Stimulated activated CD8-positive, alpha-beta memory T cell treated with anti-CD3 and anti-CD28 coated beads, Interleukin-15, amount 100 ng/mL, for 1 hour (primary cell): ENCODE results near the gene BCL7A.

Experiments
- DNase-seq: peaks from one replicate; pipeline ENCODE4 v3.0.0-alpha.2; 2020; ENCODE audit warnings: low read depth

The BCL7A gene

DNA sequence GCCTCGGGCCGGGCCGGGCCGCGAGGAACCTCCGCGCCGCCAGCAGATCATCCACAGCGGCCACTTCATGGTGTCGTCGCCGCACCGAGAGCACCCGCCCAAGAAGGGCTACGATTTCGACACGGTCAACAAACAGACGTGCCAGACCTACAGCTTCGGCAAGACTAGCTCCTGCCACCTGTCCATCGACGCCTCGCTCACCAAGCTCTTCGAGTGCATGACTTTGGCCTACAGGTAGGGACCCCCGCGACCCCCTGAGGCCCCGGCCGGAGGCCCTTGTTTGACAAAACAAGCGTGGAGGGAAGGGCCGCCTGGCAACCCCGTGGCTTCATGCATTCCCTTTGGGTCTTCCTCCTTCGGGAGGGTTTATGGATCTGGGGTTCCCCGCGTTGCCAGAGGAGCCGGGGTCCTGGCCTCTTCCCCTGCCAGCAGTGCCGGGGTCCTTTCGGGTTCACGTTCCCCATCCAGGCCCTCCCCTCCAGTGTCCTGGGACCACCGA lies 57.4 kb downstream of the BCL7A start:
- DNase-seq = no peak

DNA sequence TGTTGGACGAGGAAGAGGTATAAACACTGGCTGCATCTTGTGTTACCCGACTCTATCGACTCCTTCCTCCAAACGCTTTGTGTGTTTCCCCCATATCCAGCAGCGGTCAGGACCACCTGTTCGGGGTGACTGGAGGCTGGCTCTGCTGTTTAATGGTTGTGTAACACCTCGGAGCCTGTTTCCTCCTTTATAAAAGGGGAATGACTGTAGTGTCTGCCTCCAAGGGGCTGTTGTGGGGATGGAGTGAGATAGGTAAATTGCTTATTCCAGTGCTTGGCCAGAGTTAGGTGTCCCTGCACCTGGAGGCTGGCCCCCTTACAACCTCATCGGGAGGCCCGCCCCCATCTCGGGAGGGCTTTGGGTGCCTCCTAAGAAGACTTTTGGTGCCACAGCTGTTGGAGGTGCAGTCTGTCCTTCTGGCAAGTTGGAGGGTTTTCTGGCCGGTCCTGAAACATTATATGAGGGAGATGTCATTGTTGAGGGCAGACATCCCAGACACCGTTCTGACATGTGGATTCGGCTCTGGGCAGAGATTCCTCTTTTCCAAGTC lies 57.9 kb downstream of the BCL7A start:
- no peak for DNase-seq

GRCh38 chr12:122080149-122081082 lies 58.7 kb downstream of the BCL7A start:
- DNase-seq = no peak

DNA sequence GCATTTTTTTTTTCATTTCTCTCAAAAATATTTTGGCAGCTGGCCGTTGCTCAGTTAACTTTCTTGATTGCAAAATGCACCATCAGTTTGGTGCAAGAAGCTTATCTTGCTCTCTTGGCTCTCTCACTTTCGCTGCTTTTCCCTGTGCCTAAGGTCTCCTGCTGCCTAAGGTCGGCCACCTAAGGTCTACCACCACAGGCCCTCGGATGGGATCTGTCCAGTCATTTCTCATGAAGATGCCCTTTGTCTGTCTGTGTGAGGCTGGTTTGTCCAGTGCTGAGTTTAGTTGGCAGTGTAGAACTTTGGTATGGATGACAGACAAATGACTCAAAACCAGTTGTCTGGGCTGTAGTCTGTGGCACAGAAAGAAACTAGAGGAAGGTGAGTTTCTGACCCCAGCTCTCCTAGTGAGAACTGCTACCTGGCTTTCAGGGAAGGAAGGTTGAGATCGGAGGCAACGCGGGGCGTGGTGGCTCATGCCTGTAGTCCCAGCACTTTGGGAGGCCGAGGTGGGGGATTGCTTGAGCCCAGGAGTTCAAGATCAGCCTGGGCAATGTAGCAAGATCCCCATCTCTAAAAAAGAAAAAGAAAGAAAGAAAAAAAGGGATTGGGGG lies 59.5 kb downstream of the BCL7A start:
- no peak for DNase-seq

DNA sequence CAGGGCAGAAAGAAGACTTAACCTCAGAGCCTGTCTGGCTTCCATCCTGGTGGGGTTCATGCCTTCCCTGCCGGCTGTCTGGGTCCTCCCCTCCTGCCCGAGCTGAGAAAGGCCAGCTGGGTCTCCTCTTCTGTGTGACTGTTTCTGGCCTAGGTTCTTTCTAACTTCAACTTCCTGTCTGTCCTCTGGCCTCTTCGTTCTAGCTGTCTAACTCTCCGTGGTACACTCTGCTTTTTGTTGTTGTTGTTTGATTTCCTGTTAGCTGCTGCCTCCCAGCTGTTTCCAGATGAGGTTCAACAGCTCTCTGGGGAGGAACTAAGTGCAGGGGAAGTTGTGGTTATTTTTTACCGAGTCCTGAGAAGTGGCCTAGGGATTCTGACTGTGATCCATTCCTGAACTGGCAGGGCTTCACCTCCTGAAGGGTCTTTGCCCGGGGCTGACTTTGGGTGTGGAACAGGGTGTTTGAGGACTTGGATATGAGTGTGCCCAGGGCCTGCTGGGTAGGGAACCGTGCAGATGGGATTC lies 60.1 kb downstream of the BCL7A start:
- no peak for DNase-seq

DNA sequence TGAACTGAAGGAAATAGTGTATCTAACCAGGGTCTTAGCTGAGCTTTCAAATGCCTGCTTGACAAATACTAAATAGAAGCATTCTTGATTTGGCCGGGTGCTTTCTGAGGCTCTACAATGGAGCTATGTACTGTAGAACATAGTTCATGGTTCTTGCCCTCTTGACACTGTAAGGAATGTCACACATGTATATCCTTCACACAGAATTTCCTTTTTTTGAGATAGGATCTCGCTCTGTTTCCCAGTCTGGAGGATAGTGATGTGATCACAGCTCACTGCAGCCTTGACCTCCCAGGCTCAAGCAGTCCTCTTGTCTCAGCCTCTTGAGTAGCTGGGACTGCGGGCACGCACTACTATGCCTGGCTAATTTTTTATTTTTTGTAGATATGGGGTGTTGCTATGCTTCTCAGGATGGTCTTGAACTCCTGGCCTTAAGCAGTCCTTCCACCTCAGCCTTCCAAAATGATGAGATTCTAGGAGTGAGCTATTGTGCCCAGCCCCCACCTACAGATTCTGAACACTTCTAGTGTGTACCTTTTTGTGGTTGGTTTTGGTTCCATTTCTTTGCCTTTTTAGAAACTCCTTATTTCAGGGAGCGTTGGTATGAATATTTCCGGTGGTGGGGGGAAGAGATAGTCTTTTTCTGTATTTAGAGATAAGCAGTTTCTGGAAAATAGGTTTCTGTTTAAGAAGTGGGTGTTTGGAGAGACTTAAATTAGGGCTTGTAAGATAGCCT lies 61.1 kb downstream of the BCL7A start:
- DNase-seq = no peak

- DNase-seq = no peak
Measured at GRCh38 chr12:122084857-122085405, 63.2 kb downstream of the BCL7A start.

DNA sequence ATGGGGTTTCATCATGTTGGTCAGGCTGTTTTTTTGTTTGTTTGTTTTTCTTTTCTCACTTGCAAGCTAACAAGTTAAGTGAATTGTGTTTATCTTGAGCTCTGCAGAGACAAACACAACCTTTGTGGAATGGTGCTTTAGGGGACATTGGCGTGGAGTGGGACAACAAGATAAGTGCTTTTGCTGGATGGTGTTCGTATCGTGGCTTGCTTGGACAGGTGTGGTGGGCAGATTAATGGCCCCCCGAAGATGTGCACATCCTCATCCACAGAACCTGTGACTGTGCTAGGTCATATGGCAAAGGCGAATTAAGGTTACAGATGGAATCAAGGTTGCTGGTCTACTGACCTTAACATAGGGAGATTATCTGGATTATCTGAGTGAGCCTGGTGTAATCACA lies 63.9 kb downstream of the BCL7A start:
- no peak for DNase-seq

GRCh38 chr12:122086116-122086515 lies 64.4 kb downstream of the BCL7A start:
- DNase-seq = no peak

DNA sequence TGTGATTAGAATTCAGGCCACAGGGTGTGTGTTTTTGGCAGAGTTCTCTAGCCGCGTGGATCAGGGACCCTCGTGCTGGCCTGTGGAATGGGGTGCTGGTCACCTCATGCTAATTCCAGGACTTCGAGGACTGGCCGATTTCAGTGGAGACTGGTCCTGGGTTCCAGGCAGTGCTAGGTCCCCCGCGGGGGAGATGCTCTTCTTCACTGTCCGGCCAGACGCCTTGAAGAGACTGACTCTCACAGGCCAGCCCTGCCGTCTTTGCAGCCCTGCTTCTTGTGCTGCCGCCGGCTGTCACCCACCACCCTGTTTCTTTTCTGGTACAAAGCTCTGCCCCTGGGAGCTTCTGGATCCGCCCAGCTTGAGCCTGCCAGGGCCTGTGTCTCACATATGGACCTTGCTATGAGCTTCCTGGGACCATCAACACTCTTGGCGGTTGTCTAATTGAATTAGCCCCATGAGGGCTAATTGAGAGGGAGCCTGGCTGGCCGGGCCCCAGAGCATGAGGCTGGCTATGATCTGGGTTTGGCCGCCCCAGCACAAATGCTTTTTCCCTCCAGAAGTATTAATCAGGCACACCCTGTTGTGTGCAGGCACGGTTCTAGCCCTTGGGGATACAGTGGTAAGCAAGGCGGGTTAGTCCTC lies 65.1 kb downstream of the BCL7A start:
- no peak for DNase-seq

DNA sequence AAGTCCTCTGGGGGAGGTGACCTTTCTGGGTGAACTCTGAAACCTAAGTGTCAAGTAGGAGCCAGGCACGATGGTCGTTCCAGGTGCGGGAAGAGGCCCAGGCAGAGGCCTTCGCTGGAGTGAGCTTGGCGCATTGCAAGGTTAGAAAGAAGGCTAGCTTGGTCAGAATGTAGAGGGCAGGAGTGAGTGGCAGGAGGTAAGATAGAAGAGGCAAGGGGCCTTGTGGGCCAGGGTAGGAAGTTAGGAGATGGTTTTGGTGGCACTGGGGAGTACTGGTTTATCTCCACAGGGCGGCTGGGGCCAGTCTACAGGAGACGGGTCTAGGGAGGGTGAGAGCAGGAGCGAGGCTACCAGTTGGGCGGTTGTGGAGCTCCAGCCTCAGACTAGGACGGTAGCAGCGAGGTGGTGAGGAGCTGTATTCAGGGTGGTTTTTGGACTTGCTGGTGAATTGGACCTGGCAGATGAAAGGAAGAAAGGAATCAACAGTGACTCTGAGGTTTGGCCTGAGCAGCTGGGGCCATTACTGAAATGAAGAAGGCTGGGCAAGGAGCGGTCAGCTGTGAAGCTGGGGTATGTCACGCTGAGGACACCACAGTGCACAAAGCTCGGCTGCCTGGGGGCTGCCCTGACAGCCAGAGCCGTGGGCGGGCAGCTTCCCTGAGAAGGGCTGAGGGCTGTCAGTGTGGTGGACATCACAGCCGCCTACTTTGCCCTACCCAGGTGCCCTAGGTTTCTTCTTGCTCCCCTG lies 65.9 kb downstream of the BCL7A start:
- no peak for DNase-seq

- DNase-seq = no peak
Measured at GRCh38 chr12:122088179-122088810, 66.6 kb downstream of the BCL7A start.

DNA sequence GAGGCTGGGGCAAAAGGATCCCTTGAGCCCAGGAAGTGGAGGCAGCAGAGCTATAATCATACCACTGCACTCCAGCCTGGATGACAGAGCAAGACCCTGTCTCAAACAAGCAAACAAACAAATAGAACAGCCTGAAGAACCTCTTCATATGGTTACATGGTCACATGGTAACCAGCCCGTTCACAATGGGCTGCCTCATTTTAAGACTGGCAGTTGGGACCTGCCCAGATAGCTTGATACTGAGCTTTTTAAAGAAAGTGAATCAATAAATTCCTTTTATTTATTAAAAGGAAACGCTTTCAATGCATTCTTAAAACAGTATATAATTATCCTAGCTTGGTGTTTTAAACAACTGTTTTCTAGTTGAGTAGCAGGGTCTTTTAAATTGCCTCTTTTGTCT lies 67.4 kb downstream of the BCL7A start:
- DNase-seq = no peak

GRCh38 chr12:122090759-122091515 lies 69.3 kb downstream of the BCL7A start:
- no peak for DNase-seq

GRCh38 chr12:122093098-122093883 lies 71.6 kb downstream of the BCL7A start:
- DNase-seq = no peak

DNA sequence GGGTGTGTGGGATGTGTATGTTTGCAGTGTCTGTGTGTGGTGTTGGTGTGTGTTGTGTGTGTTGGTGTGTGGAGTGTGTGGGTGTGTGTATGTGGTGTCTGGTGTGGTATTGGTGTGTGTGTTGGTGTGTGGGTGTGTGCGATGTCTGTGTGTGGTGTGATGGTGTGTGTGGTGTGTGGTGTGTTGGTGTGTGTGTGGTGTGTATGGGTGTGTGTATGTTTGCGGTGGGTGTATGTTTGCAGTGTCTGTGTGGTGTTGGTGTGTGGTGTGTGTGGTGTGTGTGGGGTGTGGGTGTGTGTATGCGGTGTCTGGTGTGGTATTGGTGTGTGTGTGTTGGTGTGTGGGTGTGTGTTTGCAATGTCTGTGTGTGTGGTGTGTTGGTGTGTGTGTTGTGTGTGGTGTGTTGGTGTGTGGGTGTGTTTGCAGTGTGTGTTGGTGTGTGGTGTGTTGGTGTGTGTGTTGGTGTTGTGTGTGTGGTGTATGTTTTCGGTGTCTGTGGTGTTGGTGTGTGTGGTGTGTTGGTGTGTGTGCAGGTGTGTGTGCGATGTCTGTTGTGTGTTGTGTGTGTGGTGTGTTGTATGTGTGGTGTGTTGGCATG lies 72.6 kb downstream of the BCL7A start:
- no peak for DNase-seq

DNA sequence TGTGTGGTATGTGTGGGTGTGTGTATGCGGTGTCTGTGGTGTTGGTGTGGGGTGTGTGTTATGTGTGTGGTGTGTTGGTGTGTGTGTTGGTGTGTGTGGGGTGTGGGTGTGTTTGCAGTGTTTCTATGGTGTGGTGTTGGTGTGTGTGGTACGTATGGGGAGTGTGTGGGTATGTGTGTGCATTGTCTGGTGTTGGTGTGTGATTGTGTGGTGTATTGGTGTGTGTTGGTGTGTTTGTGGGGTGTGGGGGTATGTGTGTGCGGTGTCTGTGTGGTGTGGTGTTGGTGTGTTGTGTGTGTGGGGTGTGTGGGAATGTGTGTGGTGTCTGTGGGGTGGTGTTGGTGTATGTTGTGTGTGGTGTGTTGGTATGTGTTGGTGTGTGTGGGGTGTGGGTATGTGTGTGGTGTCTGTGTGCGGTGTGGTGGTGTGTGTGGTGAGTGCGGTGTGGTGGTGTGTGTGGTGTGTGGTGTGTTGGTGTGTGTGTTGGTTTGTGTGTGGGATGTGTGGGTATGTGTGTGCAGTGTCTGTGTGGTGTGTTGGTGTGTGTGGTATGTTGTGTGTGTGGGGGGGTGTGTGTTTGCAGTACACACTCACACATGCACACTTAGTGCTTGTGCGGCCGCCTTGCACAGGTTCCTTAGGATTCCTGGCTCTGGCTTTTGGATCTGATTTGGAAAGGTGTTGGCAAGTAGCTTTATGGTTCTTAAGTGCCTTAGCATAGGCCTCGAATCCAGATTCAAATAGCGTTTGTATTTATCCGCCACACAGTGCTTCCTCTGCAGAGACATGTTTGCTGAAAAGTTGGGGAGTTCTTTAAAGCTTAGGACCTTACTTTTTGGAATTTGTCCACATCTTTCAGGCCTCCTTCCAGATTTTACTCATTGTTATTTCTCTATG lies 73.3 kb downstream of the BCL7A start:
- no peak for DNase-seq
